ENCODE results near the gene IDH1. TPM values are rescaled to one million over a fixed set of nuclear protein-coding genes. Genes with fewer than 3 reads are reported as not detected.

Gene IDH1
- total and polyA plus RNA-seq, 2 of the 13 experiments (the other 11 are each of a cell fraction or from before 2014, with no cell fraction given), result 312 to 1,077 TPM

- Histone ChIP-seq H3K4me2 (ENCODE audit: low read depth, low read length) (no peak overlapping the region), H3K79me2 (ENCODE audit: insufficient read depth, low read length) (peaks cover 3% of the 10 kb centered on the region), H3K4me1 (ENCODE audit: insufficient read depth, low read length) (peaks cover 25% of the 10 kb centered on the region), H3K9ac (ENCODE audit: insufficient read depth, low read depth, low read length) (no peak overlapping the region), H3K4me3 (replicated peaks in 1 of 3; ENCODE audit: insufficient read depth in 1 of 3, low read depth in 2 of 3, low read length in 3 of 3) (no peak overlapping the region), H2AFZ (ENCODE audit: low read length) (no peak overlapping the region), H3K27me3 (ENCODE audit: control insufficient read depth in 1 of 2, insufficient read depth in 2 of 2, low read length in 2 of 2) (no peaks in the 10 kb centered on the region), H3K36me3 (replicated peaks in 1 of 2; ENCODE audit: control insufficient read depth in 1 of 2, insufficient read depth in 2 of 2, low read length in 2 of 2) (peaks cover 9 to 60% of the 10 kb centered on the region in 2 experiments), H3K9me3 (ENCODE audit: low read length) (peaks cover 11% of the 10 kb centered on the region; the same call in 1 of the 2 replicates), H4K20me1 (ENCODE audit: insufficient read depth, low read length) (no peaks in the 10 kb centered on the region), H3K27ac (ENCODE audit: extremely low read length, insufficient read depth, low read length) (no peak overlapping the region)
- no TSS peak for BruUV-seq (replicated peaks)
- DNase-seq (ENCODE audit: low spot score) (no peak), ATAC-seq (no peak), FAIRE-seq (no peak)
- POLR2A ChIA-PET, result no interaction called here
- TF ChIP-seq SKIL (CRISPR knock-in tag; IDR thresholded peaks at IDR 0.05; ENCODE audit: borderline replicate concordance), result no peak
- no peak for TF ChIP-seq CEBPB (IDR thresholded peaks at IDR 0.05; ENCODE audit: borderline replicate concordance, low read depth, low read length)
- TF ChIP-seq USF2 (IDR thresholded peaks at IDR 0.05; ENCODE audit: low read depth, low read length), result no peak
- TF ChIP-seq USF2 (CRISPR knock-in tag; IDR thresholded peaks at IDR 0.05; ENCODE audit: borderline replicate concordance), result no peak
- no peak for TF ChIP-seq TRIM22 (IDR thresholded peaks at IDR 0.05)
- no peak for TF ChIP-seq ZMAT3 (CRISPR knock-in tag; conservative IDR thresholded peaks at IDR 0.05)
- no peak for TF ChIP-seq ZMYM2 (CRISPR knock-in tag; IDR thresholded peaks at IDR 0.05)
- TF ChIP-seq ZNF549 (CRISPR knock-in tag; IDR thresholded peaks at IDR 0.05), result no peak
- TF ChIP-seq HOXA5 (CRISPR knock-in tag; IDR thresholded peaks at IDR 0.05), result no peak
- no peak for TF ChIP-seq ZNF230 (CRISPR knock-in tag; IDR thresholded peaks at IDR 0.05)
- no peak for TF ChIP-seq ZFP37 (CRISPR knock-in tag; IDR thresholded peaks at IDR 0.05; ENCODE audit: borderline replicate concordance)
- TF ChIP-seq ZNF891 (CRISPR knock-in tag; IDR thresholded peaks at IDR 0.05), result no peak
- no peak for TF ChIP-seq ZFAT (CRISPR knock-in tag; conservative IDR thresholded peaks at IDR 0.05)
- TF ChIP-seq EHMT2 (IDR thresholded peaks at IDR 0.05; ENCODE audit: borderline replicate concordance, low read depth, low read length), result no peak
- no peak for TF ChIP-seq SETDB1 (CRISPR knock-in tag; IDR thresholded peaks at IDR 0.05; ENCODE audit: borderline replicate concordance)
- TF ChIP-seq SKI (IDR thresholded peaks at IDR 0.05; ENCODE audit: partially characterized antibody), result no peak
- CTCF ChIA-PET (ENCODE audit: low intra/inter-chr PET ratio, low total read pairs), result no interaction called here
- intact Hi-C loops (cut with micrococcal nuclease; ENCODE audit: unreplicated experiment) (no loop called here), in situ Hi-C loops (cut with HindIII; ENCODE audit: extremely low pct_ligation_motif_present, low pct_unique_long_range_greater_than_20kb) (no loop called here)
- 89% methylated on average over 4 of the region's 4 CpGs for WGBS (ENCODE audit: low lambda C conversion rate)
Measured at GRCh38 chr2:208294482-208295024, 39.7 kb upstream of the IDH1 start.
